ENCODE measurements around the gene B3GNT3.

Gene B3GNT3, protein sequence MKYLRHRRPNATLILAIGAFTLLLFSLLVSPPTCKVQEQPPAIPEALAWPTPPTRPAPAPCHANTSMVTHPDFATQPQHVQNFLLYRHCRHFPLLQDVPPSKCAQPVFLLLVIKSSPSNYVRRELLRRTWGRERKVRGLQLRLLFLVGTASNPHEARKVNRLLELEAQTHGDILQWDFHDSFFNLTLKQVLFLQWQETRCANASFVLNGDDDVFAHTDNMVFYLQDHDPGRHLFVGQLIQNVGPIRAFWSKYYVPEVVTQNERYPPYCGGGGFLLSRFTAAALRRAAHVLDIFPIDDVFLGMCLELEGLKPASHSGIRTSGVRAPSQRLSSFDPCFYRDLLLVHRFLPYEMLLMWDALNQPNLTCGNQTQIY

GRCh38 chr19:17794731-17795494, at the start of gene B3GNT3:
Gene B3GNT3 (plus strand): TSS chr19:17795138. CDS start chr19:17807808, 12,670 bp downstream.
- peak; percentile 62 for DNase-seq

- DNase-seq: peak; percentile 97
Measured at GRCh38 chr19:17747205-17748098, 47.5 kb upstream of the B3GNT3 start.

- DNase-seq: no peak
Measured at GRCh38 chr19:17748884-17749638, 45.9 kb upstream of the B3GNT3 start.

- peak; percentile 70 for DNase-seq
Measured at GRCh38 chr19:17749912-17750317, 45.0 kb upstream of the B3GNT3 start.

- DNase-seq: peak; percentile 89
Measured at GRCh38 chr19:17751103-17751911, 43.6 kb upstream of the B3GNT3 start, which contains the start of gene FCHO1. Gene FCHO1 (plus strand): TSS chr19:17751477. CDS start chr19:17755165, 3,688 bp downstream.

DNA sequence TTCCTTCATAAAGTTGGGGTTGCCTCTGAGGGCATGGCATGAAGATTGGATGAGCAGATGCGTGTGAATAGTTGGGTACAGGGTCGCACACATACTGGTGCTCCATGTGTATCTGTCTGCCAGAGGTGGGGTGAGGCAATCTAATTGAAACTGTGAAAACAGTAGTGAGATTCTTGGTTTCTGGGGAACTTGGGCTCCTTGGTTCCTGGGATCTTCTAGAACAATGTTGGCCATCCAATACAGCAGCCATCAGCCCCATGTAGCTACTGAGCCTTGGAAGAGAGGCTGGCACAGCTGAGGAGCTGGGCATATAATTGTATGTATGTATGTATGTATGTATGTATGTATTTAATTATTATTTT, 43.0 kb upstream of the B3GNT3 start:
- DNase-seq: no peak

GRCh38 chr19:17752865-17753639, 41.9 kb upstream of the B3GNT3 start:
- DNase-seq: no peak

DNA sequence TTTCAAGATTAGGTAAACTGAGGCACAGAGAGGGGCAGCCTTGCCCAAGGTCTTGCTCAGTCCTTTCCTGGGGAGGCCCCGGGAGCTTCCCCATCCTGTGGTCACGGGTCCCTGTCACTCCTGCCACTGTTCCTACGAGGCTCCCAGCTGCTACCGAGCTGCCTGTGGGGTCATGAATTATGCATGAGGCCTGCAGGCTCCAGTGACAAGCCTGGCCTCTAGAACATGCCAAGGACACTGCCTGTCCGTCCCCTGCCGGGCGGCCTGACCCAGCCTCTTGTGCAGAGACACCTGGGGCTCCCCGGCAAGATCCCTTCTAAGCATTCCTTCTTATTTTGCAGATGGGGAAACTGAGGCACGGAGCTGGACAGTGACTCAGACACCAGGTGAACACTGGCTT, 41.0 kb upstream of the B3GNT3 start:
- DNase-seq: no peak

DNA sequence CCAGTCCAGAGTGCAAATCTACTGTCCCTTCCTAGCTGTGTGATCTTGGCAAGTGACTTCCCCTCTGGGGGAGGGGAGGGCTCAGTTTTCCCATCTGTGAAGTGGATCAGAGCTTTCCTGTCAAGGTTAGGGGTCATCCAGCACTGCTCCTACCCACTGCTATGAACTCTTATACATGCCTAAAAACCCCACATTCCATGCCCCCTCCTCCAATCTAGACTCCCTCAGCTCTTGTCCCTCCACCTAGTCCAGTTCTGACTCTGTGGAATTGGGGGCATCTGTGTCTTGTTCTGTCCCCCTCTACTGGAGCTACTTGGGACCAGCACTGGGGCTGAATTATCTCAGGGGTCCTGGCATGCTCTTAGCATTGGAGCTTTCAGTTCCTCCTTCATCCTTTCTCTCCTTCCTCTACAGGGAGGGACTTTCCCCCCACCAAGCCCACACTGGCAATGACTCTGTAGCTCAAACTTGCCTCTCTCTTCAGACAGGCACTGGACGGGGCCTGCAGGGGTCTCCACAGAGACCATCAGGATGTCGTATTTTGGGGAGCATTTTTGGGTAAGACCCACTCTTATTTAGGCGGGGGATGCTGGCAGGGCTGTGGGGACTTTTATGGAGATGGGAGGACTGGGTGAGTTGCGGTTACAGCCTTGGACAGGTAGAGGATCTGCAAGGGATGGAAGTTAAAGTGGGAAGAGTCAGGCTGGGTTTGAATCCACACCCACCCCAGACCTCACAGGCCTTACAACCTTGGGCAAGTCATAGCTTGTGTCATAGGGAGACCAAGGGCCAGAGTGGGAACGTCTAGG, 40.1 kb upstream of the B3GNT3 start:
- DNase-seq: no peak

- no peak for DNase-seq
Measured at GRCh38 chr19:17755443-17755890, 39.5 kb upstream of the B3GNT3 start.

- DNase-seq: no peak
Measured at GRCh38 chr19:17755977-17756670, 38.8 kb upstream of the B3GNT3 start.

DNA sequence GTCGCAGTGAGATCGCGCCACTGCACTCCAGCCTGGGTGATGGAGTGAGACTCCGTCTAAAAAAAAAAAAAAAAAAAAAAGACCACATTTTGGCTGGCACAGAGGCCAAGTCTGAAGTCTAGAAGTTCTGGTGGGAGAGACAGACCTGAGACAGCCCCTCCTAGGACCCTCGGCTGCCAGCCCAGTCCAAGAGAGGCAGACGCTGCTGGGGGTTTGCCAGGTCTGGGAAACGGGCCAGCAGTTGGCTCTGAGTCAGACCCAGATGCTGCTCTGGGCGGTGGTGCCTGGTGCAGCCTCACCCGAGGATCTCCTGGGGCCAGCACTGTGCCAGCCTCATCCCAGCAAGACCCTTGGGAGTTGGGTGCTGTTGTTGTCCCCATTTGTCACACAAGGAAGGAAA, 37.8 kb upstream of the B3GNT3 start:
- no peak for DNase-seq

DNA sequence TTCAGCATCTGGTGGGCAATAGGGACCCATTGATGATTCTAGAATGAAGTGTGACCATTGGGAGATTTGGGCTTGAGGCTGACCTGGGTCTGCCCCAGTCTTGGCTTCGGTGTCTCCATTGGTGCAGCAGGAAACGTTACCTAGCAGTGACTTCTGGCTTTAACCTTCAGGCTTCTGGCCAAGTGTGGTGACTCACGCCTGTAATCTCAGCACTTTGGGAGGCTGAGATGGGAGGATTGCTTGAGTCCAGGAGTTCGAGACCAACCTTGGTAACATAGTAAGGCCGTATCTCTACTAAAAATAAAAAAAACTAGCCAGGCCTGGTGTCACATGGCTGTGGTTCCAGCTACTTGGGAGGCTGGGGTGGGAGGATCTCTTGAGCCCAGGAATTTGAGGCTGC, 36.4 kb upstream of the B3GNT3 start:
- DNase-seq: no peak

DNA sequence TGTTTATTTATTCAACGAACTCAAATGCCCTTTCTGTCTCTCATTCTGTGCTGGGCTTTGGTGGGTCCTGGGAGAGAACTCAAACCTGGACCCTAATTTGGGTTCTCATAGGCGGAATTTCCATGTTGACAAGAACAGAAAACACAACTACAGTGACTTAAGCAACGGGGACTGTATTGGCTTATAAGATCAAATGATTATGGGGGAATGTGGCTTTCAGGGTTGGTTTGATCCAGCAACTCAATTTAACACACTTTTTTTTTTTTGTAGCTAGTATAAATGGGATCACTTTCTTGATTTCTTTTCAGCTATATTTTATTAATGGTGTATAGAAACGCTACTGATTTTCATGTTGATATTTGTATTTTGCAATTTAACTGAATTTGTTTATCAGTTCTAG, 33.8 kb upstream of the B3GNT3 start:
- no peak for DNase-seq

- DNase-seq: no peak
Measured at GRCh38 chr19:17762505-17763229, 32.3 kb upstream of the B3GNT3 start.

GRCh38 chr19:17764348-17764747, 30.6 kb upstream of the B3GNT3 start:
- no peak for DNase-seq

DNA sequence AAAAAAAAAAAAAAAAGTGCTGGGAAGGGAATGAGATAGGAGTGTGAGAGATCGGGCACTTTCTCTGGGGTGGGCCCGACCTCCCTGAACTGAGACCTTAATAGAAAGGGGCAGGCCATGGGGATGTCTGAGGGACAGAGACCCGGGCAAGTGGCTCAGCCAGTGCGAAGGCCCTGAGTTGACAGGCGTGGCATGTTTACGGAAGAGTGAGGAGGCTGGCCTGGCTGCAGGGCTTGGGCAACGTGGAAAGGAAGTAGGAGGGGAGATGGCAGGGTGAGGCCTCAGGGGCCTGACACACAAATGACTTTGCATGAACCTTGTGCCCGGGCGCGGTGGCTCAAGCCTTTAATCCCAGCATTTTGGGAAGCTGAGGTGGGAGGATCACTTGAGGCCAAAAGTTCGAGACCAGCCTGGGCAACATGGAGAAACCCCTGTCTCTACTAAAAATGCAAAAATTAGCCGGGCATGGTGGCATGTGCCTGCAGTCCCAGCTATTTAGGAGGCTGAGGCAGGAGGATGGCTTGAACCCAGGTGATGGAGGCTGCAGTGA, 29.8 kb upstream of the B3GNT3 start:
- no peak for DNase-seq

DNA sequence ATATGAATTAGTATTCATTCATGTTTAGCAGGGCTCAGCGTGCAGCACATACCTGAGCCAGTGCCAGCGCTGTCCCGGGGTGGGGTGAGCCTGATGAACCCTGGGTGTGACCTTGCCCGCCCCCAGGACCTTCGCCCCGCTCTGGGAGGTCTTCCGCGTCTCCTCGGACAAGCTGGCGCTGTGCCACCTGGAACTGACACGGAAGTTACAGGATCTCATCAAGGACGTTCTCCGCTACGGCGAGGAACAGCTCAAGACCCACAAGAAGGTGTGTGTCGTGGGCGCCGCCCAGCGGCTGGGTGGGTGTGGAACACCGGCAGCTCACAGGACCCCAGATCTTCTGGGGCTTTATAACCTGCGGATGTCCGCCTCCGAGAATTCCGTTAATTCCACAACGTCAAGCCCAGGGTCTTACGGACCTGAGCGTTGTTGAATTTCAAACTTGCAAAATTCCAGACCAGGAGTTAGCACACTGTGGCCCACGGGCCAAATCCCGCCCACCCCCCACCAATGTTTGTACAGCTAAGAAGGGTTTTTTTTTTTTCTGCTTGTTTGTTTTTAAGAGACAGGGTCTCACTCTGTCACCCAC, 28.3 kb upstream of the B3GNT3 start:
- no peak for DNase-seq

Measured in activated CD8-positive, alpha-beta memory T cell treated with anti-CD3 and anti-CD28 coated beads, Interleukin-2, amount 50 U/mL, for 48 hours (primary cell).